DND-41 (cell line): ENCODE results near the gene GRM7.

ENCODE experiments used
- ATAC-seq: fragments of 200-7000 bp; cut with Tn5 transposase; 3 replicates; pipeline ENCODE4 v1.9.1; 2021; ENCODE audit warnings: low read depth; ENCODE audit not compliant: insufficient read depth
- DNase-seq: peaks from one replicate; pipeline ENCODE4 v3.0.0-alpha.2; 2020
- H2AFZ ChIP-seq: 2 replicates; pipeline ENCODE4 v1.6.0; 2012; ENCODE audit warnings: low read depth, low read length
- H3K27ac ChIP-seq: 2 replicates; pipeline ENCODE4 v1.5.1; 2012; ENCODE audit warnings: low read length, inconsistent platforms
- H3K27me3 ChIP-seq: fragments of 200-600 bp; sonication (generic); 2 replicates; pipeline ENCODE4 v1.6.0; 2012; ENCODE audit warnings: low read length, mild to moderate bottlenecking, inconsistent platforms; ENCODE audit not compliant: insufficient read depth, poor library complexity
- H3K36me3 ChIP-seq: 2 replicates; pipeline ENCODE4 v1.5.1; 2012; ENCODE audit warnings: low read length, inconsistent platforms; ENCODE audit not compliant: insufficient read depth
- H3K4me1 ChIP-seq: 2 replicates; pipeline ENCODE4 v1.5.1; 2012; ENCODE audit warnings: mild to moderate bottlenecking, low read length; ENCODE audit not compliant: insufficient read depth
- H3K4me2 ChIP-seq: 2 replicates; pipeline ENCODE4 v1.6.0; 2012; ENCODE audit warnings: mild to moderate bottlenecking, moderate library complexity, low read length, inconsistent platforms; ENCODE audit not compliant: insufficient read depth
- H3K4me3 ChIP-seq, 2 experiments: fragments of 200-600 bp in 1 of 2; shearing (Covaris generic) in 1 of 2; 2 replicates each; pipeline ENCODE4 v1.5.1; 2012 to 2016; ENCODE audit warnings: inconsistent platforms in 2 of 2, low read length in 2 of 2, mild to moderate bottlenecking in 2 of 2, low read depth in 1 of 2, moderate library complexity in 1 of 2
- H3K79me2 ChIP-seq: 2 replicates; pipeline ENCODE4 v1.6.0; 2012; ENCODE audit warnings: low read length, inconsistent platforms; ENCODE audit not compliant: insufficient read depth
- H3K9ac ChIP-seq: 2 replicates; pipeline ENCODE4 v1.6.0; 2012; ENCODE audit warnings: low read depth, mild to moderate bottlenecking, inconsistent platforms, low read length, moderate library complexity
- H3K9me3 ChIP-seq: 2 replicates; pipeline ENCODE4 v1.5.1; 2012; ENCODE audit warnings: low read length, moderate library complexity, mild to moderate bottlenecking, inconsistent platforms; ENCODE audit not compliant: insufficient read depth, severe bottlenecking
- H4K20me1 ChIP-seq: 2 replicates; pipeline ENCODE4 v1.6.0; 2012; ENCODE audit warnings: low read length; ENCODE audit not compliant: insufficient read depth
- CTCF ChIP-seq: IDR thresholded peaks from 2 replicates; pipeline ENCODE4 v1.5.1; 2012; ENCODE audit warnings: borderline replicate concordance, low read length, moderate library complexity, mild to moderate bottlenecking; ENCODE audit not compliant: poor library complexity, severe bottlenecking; ENCODE audit errors: extremely low read depth
- EZH2 ChIP-seq: IDR thresholded peaks from 3 replicates; pipeline ENCODE4 v1.6.1; 2012; ENCODE audit warnings: borderline replicate concordance, low read depth, mild to moderate bottlenecking, moderate library complexity, low read length, inconsistent platforms; ENCODE audit not compliant: severe bottlenecking

The GRM7 gene

DNA sequence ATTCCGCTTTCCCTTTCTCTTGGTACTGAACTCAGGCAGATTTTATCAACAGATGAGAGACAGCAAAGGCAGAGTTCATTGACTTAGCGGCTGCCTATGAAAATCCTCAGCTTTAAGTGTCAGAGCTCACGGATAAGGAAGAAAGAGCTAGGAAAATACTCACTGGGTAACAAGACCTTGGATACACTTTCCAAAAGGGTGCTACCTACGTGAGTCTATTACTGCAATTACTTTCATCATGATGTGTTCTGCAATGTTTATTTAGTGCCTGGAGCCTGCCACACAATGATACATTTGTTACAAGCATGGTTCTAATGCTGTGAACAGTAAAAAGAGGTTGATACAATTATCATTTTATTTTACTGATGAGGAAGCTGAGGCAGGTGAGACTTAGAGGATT lies 177.5 kb downstream of the GRM7 start:
- no peaks in the 10 kb centered on the region for H3K36me3 ChIP-seq
- no peaks in the 10 kb centered on the region for H3K4me1 ChIP-seq
- no peak overlapping the region for H3K4me3 ChIP-seq
- no peak overlapping the region for H3K9ac ChIP-seq
- no peak for TF ChIP-seq EZH2
- no peak for TF ChIP-seq CTCF
- no peak for DNase-seq
- H4K20me1 ChIP-seq = no peaks in the 10 kb centered on the region
- H3K9me3 ChIP-seq = no peaks in the 10 kb centered on the region
- no peak overlapping the region for H2AFZ ChIP-seq
- H3K4me2 ChIP-seq = no peak overlapping the region
- no peak for ATAC-seq
- no peak overlapping the region for H3K27ac ChIP-seq
- H3K79me2 ChIP-seq = no peaks in the 10 kb centered on the region
- H3K27me3 ChIP-seq = no peaks in the 10 kb centered on the region

DNA sequence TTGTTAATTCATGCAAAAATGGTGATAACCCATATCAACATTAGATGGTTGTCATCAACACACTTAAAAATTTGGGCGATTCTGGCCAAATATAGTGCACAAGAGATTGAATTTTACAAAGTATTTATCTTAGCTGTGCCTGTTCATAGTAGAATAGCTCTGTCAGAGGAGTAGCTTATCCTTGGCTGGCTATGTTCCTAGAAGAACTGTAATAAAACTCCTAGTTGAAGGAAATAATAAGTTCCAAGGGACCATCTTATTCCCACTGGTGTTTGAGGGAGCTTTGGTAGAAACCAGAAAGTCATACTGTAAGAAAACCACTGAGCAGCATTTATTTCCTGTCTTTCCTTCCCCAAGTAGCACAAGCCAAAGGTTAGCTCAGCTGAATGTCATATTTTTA lies 201.8 kb downstream of the GRM7 start:
- no peak for ATAC-seq
- no peaks in the 10 kb centered on the region for H3K36me3 ChIP-seq
- TF ChIP-seq EZH2 (no peak), CTCF (no peak)

DNA sequence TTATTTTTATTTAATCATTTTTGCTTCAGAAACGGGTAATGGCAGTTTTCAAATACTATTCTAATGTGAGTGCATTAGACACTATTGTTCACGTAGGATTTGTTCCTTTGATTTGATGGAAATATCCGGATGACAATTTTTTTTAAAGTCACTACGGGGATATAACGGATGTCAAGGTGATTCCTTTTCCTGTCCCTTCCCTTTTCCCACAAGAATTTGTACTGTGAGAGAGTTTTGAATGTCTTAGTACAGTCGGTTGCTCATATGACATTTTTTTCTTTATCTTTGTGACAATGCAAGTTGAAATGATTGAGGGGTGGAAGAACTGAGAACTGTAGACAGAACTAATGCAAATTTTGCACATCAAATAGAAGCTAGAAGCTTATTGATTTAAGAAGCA lies 209.5 kb downstream of the GRM7 start:
- H3K27me3 ChIP-seq = no peaks in the 10 kb centered on the region
- no peak for DNase-seq
- H3K27ac ChIP-seq = no peak overlapping the region
- H3K79me2 ChIP-seq = no peaks in the 10 kb centered on the region
- H3K4me2 ChIP-seq = no peak overlapping the region
- TF ChIP-seq CTCF (no peak), EZH2 (no peak)
- no peaks in the 10 kb centered on the region for H3K4me1 ChIP-seq
- H3K4me3 ChIP-seq = no peak overlapping the region
- H3K9ac ChIP-seq = no peak overlapping the region
- H4K20me1 ChIP-seq = no peaks in the 10 kb centered on the region
- no peaks in the 10 kb centered on the region for H3K9me3 ChIP-seq
- no peak overlapping the region for H2AFZ ChIP-seq
- H3K36me3 ChIP-seq = no peaks in the 10 kb centered on the region
- ATAC-seq = no peak

More for the DNA sequence above, 201.8 kb downstream of the GRM7 start:
- H3K4me1 ChIP-seq = no peaks in the 10 kb centered on the region
- no peak overlapping the region for H2AFZ ChIP-seq
- no peak overlapping the region for H3K9ac ChIP-seq
- H4K20me1 ChIP-seq = no peaks in the 10 kb centered on the region
- H3K4me2 ChIP-seq = no peak overlapping the region
- H3K4me3 ChIP-seq = no peak overlapping the region
- no peak overlapping the region for H3K27ac ChIP-seq
- H3K79me2 ChIP-seq = no peaks in the 10 kb centered on the region
- no peaks in the 10 kb centered on the region for H3K9me3 ChIP-seq
- H3K27me3 ChIP-seq = no peaks in the 10 kb centered on the region
- no peak for DNase-seq

GRCh38 chr3:7074217-7074616 lies 213.3 kb downstream of the GRM7 start:
- Histone ChIP-seq H3K9ac (no peak overlapping the region), H3K27me3 (no peaks in the 10 kb centered on the region), H3K4me2 (no peak overlapping the region), H3K79me2 (no peaks in the 10 kb centered on the region), H3K27ac (no peak overlapping the region), H3K4me3 (no peak overlapping the region), H4K20me1 (no peaks in the 10 kb centered on the region), H3K36me3 (no peaks in the 10 kb centered on the region), H3K9me3 (no peaks in the 10 kb centered on the region), H3K4me1 (no peaks in the 10 kb centered on the region), H2AFZ (no peak overlapping the region)
- no peak for DNase-seq
- no peak for ATAC-seq
- no peak for TF ChIP-seq EZH2
- TF ChIP-seq CTCF = no peak
